K562 (cell line): Measurements from ENCODE around the gene FAM53C. TPM values are rescaled to one million over a fixed set of nuclear protein-coding genes. Genes with fewer than 3 reads are reported as not detected.

Source experiments
- FOXA3 ChIP-seq, 2 experiments: fragments of 450-650 bp in 1 of 2; sonication (generic) in 1 of 2; formaldehyde crosslinking; IDR thresholded peaks in 1 of 2; conservative IDR thresholded peaks in 1 of 2; 2 replicates each; pipeline versions ENCODE4 v1.4.0 to v1.8.0; 2020 to 2022; ENCODE audit warnings: mild to moderate bottlenecking in 2 of 2, missing genetic modification reagents in 1 of 2
- IRF2 ChIP-seq: sonication (generic); formaldehyde crosslinking; IDR thresholded peaks from 2 replicates; pipeline ENCODE4 v1.8.1; 2022; ENCODE audit warnings: mild to moderate bottlenecking, missing genetic modification reagents
- JUN ChIP-seq, 2 experiments: sonication (generic) in 1 of 2; formaldehyde crosslinking in 1 of 2; IDR thresholded peaks; 2 replicates each; pipeline versions ENCODE4 v1.6.1 to v1.8.0; 2012 to 2022; ENCODE audit warnings: borderline replicate concordance in 2 of 2, mild to moderate bottlenecking in 2 of 2, improper control_type of control experiment in 1 of 2, low read depth in 1 of 2, low read length in 1 of 2, missing genetic modification reagents in 1 of 2
- PCBP2 ChIP-seq: fragments of 200-400 bp; formaldehyde crosslinking; IDR thresholded peaks from 2 replicates; pipeline ENCODE4 v1.6.1; 2018; ENCODE audit warnings: low read length, low read depth, mild to moderate bottlenecking, moderate library complexity; ENCODE audit not compliant: poor library complexity, severe bottlenecking
- SMARCC2 ChIP-seq: fragments of 450-650 bp; IDR thresholded peaks from 2 replicates; pipeline ENCODE4 v1.6.1; 2017; ENCODE audit warnings: antibody characterized with exemption, moderate library complexity, mild to moderate bottlenecking, low read depth
- TSC22D4 ChIP-seq: fragments of 450-650 bp; IDR thresholded peaks from 2 replicates; pipeline ENCODE4 v1.6.1; 2016; ENCODE audit warnings: missing genetic modification characterization, missing biosample characterization, control low read depth
- ZNF518B ChIP-seq: fragments of 250-450 bp; sonication (Bioruptor Pico); IDR thresholded peaks from 2 replicates; pipeline ENCODE4 v1.5.0; 2021; ENCODE audit warnings: mild to moderate bottlenecking, moderate library complexity
- polyA plus RNA-seq, 8 experiments: library from polyadenylated mRNA; depleted of rRNA in 4 of 8; stranded (reverse) in 5 of 8; unstranded in 3 of 8; fragments of >200 nt; fragmentation: Nextera tagmentation in 2 of 8; fragmentation: Illumina TruSeq in 1 of 8; extraction: Ambion mirVana in 2 of 8; extraction: Trizol in 1 of 8; gene quantifications; 2 replicates each; pipeline versions ENCODE4 v1.2.1 to v1.2.3, GENCODE V29; 2011 to 2014; ENCODE audit warnings: inconsistent platforms in 1 of 8, missing spikeins in 1 of 8
- total RNA-seq, 7 experiments: library from RNA; depleted of rRNA in 6 of 7; stranded (reverse); fragments of >200 nt in 6 of 7; fragmentation: Illumina TruSeq in 2 of 7; extraction: Trizol in 2 of 7; gene quantifications; 2 replicates each; pipeline versions ENCODE4 v1.2.1 to v1.2.3, GENCODE V29; 2011 to 2021; ENCODE audit warnings: low replicate concordance in 1 of 7

The FAM53C gene
- total and polyA plus RNA-seq, 9 of the 15 experiments (the other 6 are each of a cell fraction or from before 2014, with no cell fraction given): 9.7 to 38.5 (median 25.2) TPM

DNA sequence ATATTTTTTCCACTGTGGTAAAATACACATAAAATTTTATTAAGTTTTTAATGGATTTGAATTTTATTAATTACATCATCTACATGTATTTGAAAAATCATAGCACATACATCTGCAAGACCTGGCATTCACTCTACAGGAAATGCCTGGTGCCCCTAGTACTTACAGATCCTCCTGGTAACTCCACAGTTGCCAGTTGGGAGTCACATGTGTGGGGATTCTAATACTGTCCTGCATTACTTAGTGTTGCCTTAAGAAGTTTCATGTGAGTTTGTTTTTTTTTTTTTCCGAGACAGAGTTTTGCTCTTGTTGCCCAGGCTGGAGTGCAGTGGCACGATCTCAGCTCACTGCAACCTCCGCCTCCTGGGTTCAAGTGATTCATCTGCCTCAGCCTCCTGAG is 32.5 kb downstream of the FAM53C start (continued):
- TF ChIP-seq PCBP2: no peak
- no peak for TF ChIP-seq SMARCC2
- TF ChIP-seq TSC22D4: no peak
- TF ChIP-seq FOXA3 (CRISPR knock-in tag; conservative IDR thresholded peaks at IDR 0.05 in 1 of 2, IDR thresholded peaks at IDR 0.05 in 1 of 2): no peak
- TF ChIP-seq ZNF518B (CRISPR knock-in tag): no peak
- no peak for TF ChIP-seq JUN (IDR thresholded peaks at IDR 0.05; ENCODE audit: borderline replicate concordance, low read depth, low read length)
- TF ChIP-seq JUN (CRISPR knock-in tag; IDR thresholded peaks at IDR 0.05; ENCODE audit: borderline replicate concordance): no peak
- TF ChIP-seq IRF2 (CRISPR knock-in tag): no peak
